HepG2 (cell line): ENCODE data around the gene PDZD7. TPM values are rescaled to one million over a fixed set of nuclear protein-coding genes. Genes with fewer than 3 reads are reported as not detected.

Source experiments
- ATAD3A ChIP-seq: sonication (generic); formaldehyde crosslinking; IDR thresholded peaks from 2 replicates; pipeline ENCODE4 v1.4.0; 2020; ENCODE audit warnings: missing genetic modification reagents
- DR1 ChIP-seq: sonication (generic); formaldehyde crosslinking; IDR thresholded peaks from 2 replicates; pipeline ENCODE4 v1.8.0; 2021; ENCODE audit warnings: mild to moderate bottlenecking, missing genetic modification reagents, inconsistent platforms
- HHEX ChIP-seq: IDR thresholded peaks from 2 replicates; pipeline ENCODE4 v1.6.1; 2016; ENCODE audit warnings: control low read depth
- HNRNPL ChIP-seq: fragments of 200-400 bp; formaldehyde crosslinking; IDR thresholded peaks from 2 replicates; pipeline ENCODE4 v1.6.1; 2017; ENCODE audit warnings: mild to moderate bottlenecking, low read depth, low read length
- KDM5A ChIP-seq: fragments of 200-600 bp; sonication (generic); IDR thresholded peaks from 2 replicates; pipeline ENCODE4 v1.7.0; 2018; ENCODE audit warnings: antibody characterized with exemption, mild to moderate bottlenecking, low read length, borderline replicate concordance
- KMT2A ChIP-seq: sonication (generic); formaldehyde crosslinking; IDR thresholded peaks from 2 replicates; pipeline ENCODE4 v1.4.0; 2020; ENCODE audit warnings: missing genetic modification reagents
- LCORL ChIP-seq, 2 experiments: fragments of 450-650 bp in 1 of 2; sonication (generic) in 1 of 2; formaldehyde crosslinking in 1 of 2; IDR thresholded peaks; 2 replicates each; pipeline versions ENCODE4 v1.5.0 to v1.6.1; 2017 to 2020; ENCODE audit warnings: antibody characterized with exemption in 1 of 2, missing genetic modification reagents in 1 of 2
- RELA ChIP-seq: sonication (generic); formaldehyde crosslinking; IDR thresholded peaks from 2 replicates; pipeline ENCODE4 v1.4.0; 2020; ENCODE audit warnings: missing genetic modification reagents
- STAG1 ChIP-seq: sonication (generic); formaldehyde crosslinking; IDR thresholded peaks from 2 replicates; pipeline ENCODE4 v1.4.0; 2020; ENCODE audit warnings: missing genetic modification reagents
- ZBTB46 ChIP-seq: sonication (generic); formaldehyde crosslinking; IDR thresholded peaks from 2 replicates; pipeline ENCODE4 v1.4.0; 2020; ENCODE audit warnings: mild to moderate bottlenecking, missing genetic modification reagents, borderline replicate concordance
- ZMAT3 ChIP-seq: sonication (generic); formaldehyde crosslinking; conservative IDR thresholded peaks from 2 replicates; pipeline ENCODE4 v1.7.0; 2021; ENCODE audit warnings: missing genetic modification reagents
- ZNF18 ChIP-seq: sonication (generic); formaldehyde crosslinking; IDR thresholded peaks from 2 replicates; pipeline ENCODE4 v1.8.0; 2022; ENCODE audit warnings: mild to moderate bottlenecking, missing genetic modification reagents; ENCODE audit not compliant: insufficient replicate concordance
- ZNF205 ChIP-seq: IDR thresholded peaks from 2 replicates; pipeline ENCODE4 v1.6.1; 2018; ENCODE audit warnings: missing biosample characterization, missing genetic modification reagents
- ZNF234 ChIP-seq: sonication (generic); formaldehyde crosslinking; conservative IDR thresholded peaks from 2 replicates; pipeline ENCODE4 v1.5.1; 2020; ENCODE audit warnings: mild to moderate bottlenecking, missing genetic modification reagents
- ZNF24 ChIP-seq: fragments of 450-650 bp; IDR thresholded peaks from 2 replicates; pipeline ENCODE4 v1.6.1; 2017; ENCODE audit warnings: antibody characterized with exemption, mild to moderate bottlenecking
- ZNF343 ChIP-seq: sonication (generic); formaldehyde crosslinking; IDR thresholded peaks from 2 replicates; pipeline ENCODE4 v1.4.0; 2020; ENCODE audit warnings: mild to moderate bottlenecking, missing genetic modification reagents
- ZUFSP ChIP-seq: sonication (generic); formaldehyde crosslinking; IDR thresholded peaks from 2 replicates; pipeline ENCODE4 v1.9.0; 2021; ENCODE audit warnings: missing genetic modification reagents, mild to moderate bottlenecking, borderline replicate concordance
- polyA plus RNA-seq, 8 experiments: library from polyadenylated mRNA; depleted of rRNA in 3 of 8; stranded (reverse) in 7 of 8; unstranded in 1 of 8; fragments of >200 nt; fragmentation: Illumina TruSeq in 4 of 8; extraction: Trizol in 4 of 8; gene quantifications; 2 replicates each; pipeline versions ENCODE4 v1.2.1 to v1.2.3, GENCODE V29; 2011 to 2016; ENCODE audit warnings: low read depth in 4 of 8, missing spikeins in 1 of 8, mixed read lengths in 1 of 8; ENCODE audit not compliant: insufficient read depth in 1 of 8
- total RNA-seq, 5 experiments: library from RNA; depleted of rRNA; stranded (reverse); fragments of >200 nt; fragmentation: Illumina TruSeq; extraction: Trizol; gene quantifications; 2 replicates each; pipeline ENCODE4 v1.2.3, GENCODE V29; 2016; ENCODE audit warnings: low read depth in 1 of 5
- TF ChIP-seq, protein P1 (sequence below): sonication (generic); formaldehyde crosslinking; IDR thresholded peaks from 2 replicates; pipeline ENCODE4 v1.9.0; 2021; ENCODE audit warnings: missing genetic modification reagents, mild to moderate bottlenecking, borderline replicate concordance
- TF ChIP-seq, protein P2 (sequence below): sonication (generic); formaldehyde crosslinking; IDR thresholded peaks from 2 replicates; pipeline ENCODE4 v1.8.0; 2022; ENCODE audit warnings: missing genetic modification reagents, mild to moderate bottlenecking, borderline replicate concordance

The PDZD7 gene
- total and polyA plus RNA-seq, 2 of the 13 experiments (the other 11 are each of a cell fraction or from before 2014, with no cell fraction given) = 0.58 to 0.73 TPM

GRCh38 chr10:101062232-101063049 is 31.5 kb upstream of the PDZD7 start (continued):
- TF ChIP-seq, protein P1, sequence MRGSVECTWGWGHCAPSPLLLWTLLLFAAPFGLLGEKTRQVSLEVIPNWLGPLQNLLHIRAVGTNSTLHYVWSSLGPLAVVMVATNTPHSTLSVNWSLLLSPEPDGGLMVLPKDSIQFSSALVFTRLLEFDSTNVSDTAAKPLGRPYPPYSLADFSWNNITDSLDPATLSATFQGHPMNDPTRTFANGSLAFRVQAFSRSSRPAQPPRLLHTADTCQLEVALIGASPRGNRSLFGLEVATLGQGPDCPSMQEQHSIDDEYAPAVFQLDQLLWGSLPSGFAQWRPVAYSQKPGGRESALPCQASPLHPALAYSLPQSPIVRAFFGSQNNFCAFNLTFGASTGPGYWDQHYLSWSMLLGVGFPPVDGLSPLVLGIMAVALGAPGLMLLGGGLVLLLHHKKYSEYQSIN = no peak
- 0 out of 2 replicates have a peak, but pooled peaks have one; percentile 46 for TF ChIP-seq ZNF205 (CRISPR knock-in tag)
- no peak; the same call in 1 of the 2 replicates for TF ChIP-seq DR1
- TF ChIP-seq ZNF24 = no peak
- peak; percentile 92; the same call in 1 of the 2 replicates for TF ChIP-seq HNRNPL
- peak; percentile 66; the same call in 1 of the 2 replicates for TF ChIP-seq RELA
- TF ChIP-seq ZMAT3 (CRISPR knock-in tag) = peak; percentile 81; the same call in 1 of the 2 replicates
- 0 out of 2 replicates have a peak, but pooled peaks have one; percentile 78 for TF ChIP-seq ZNF234 (CRISPR knock-in tag)
- TF ChIP-seq ATAD3A (CRISPR knock-in tag) = no peak
- TF ChIP-seq LCORL (IDR thresholded peaks at IDR 0.05) = no peak
- peak; percentile 61 for TF ChIP-seq LCORL (CRISPR knock-in tag; IDR thresholded peaks at IDR 0.05)
- TF ChIP-seq HHEX = no peak
- TF ChIP-seq ZBTB46 (CRISPR knock-in tag) = 0 out of 2 replicates have a peak, but pooled peaks have one; percentile 8
- TF ChIP-seq ZNF343 = peak; percentile 81
- TF ChIP-seq, protein P2, sequence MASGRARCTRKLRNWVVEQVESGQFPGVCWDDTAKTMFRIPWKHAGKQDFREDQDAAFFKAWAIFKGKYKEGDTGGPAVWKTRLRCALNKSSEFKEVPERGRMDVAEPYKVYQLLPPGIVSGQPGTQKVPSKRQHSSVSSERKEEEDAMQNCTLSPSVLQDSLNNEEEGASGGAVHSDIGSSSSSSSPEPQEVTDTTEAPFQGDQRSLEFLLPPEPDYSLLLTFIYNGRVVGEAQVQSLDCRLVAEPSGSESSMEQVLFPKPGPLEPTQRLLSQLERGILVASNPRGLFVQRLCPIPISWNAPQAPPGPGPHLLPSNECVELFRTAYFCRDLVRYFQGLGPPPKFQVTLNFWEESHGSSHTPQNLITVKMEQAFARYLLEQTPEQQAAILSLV (CRISPR knock-in tag) = peak; percentile 73; the same call in 1 of the 2 replicates
- TF ChIP-seq ZUFSP = no peak
- no peak for TF ChIP-seq KDM5A
- peak; percentile 32; the same call in 1 of the 2 replicates for TF ChIP-seq STAG1 (CRISPR knock-in tag)
- TF ChIP-seq KMT2A (CRISPR knock-in tag) = peak; percentile 83
- peak; percentile 91 for TF ChIP-seq ZNF18
